HUDEP-2 (cell line): ENCODE results near the gene SGTA.

ENCODE experiments used
- DNase-seq, 76 experiments: peaks; one replicate each; lab custom pipeline; 2025; ENCODE audit not compliant: unreplicated experiment in 76 of 76; lab: John Stamatoyannopoulos, UW

Gene SGTA

DNA sequence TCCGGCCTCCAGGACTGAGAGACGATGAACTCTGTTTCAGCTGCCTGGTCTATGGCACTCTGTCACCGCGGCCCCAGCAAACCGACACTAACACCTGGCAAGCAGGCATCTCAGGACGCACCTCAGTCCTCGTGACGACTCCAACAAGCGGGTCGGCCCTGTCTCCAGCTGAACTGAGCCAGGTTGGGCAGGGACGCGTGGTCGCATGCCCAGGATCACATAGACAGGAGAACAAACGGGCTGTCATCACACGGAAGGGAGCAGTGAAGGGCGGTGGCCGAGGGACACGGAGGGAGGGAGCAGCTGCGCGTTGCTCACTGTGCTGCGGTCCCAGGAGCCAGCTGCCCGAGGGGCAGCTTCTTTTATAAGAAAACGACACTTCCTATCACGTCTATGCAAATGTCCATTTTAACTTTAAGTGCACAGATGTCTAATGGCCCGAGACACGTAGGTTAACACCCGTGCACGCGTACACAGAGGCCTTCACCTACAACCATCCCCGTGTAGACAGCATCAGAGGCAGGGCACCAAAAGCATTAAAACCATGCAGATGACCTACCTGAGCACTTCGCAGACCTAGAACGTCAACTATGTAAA lies 8.9 kb downstream of the SGTA start:
- no peak for DNase-seq

DNA sequence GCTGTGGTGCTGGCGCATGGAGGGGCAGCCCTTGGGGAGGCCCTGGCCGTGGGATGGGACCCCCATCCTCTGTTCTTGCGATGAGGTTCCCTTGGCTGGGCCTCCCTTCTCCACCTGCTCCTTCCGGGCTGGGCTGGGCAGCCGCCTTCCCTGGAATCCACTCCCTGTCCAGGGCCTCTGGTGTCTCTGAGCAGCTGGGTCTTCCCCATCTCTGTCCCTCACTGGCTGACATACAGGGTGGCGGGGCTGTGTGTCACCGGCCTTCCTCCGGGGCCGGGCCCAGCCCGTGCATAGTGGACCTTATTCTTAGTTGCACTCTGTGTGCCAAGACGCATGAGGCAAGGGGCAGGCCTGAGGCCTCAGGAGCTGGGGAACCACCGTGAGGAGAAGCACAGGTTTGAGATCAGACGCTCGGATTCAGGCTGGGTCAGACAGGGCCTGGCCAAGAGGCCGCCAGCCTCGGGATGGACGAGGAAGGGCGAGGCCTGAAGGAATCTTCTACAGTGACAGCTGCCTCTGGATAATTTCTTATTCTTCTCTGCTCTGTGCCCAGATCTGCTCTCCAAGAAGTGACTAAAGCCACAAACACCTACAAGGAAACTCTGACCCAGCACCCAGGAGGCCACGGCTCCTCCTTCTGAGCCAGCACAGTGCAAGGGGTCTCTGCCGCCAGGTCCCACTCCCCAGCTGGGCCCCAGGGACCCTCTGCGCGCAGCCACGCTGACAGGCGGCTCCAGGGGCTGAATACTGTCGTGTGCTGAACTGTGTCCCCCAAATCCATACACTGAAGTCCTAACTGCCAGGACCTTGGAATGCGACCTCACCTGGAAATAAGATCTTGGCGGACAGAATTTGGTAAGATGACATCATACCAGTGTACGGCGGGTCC lies 11.0 kb downstream of the SGTA start:
- no peak for DNase-seq

DNA sequence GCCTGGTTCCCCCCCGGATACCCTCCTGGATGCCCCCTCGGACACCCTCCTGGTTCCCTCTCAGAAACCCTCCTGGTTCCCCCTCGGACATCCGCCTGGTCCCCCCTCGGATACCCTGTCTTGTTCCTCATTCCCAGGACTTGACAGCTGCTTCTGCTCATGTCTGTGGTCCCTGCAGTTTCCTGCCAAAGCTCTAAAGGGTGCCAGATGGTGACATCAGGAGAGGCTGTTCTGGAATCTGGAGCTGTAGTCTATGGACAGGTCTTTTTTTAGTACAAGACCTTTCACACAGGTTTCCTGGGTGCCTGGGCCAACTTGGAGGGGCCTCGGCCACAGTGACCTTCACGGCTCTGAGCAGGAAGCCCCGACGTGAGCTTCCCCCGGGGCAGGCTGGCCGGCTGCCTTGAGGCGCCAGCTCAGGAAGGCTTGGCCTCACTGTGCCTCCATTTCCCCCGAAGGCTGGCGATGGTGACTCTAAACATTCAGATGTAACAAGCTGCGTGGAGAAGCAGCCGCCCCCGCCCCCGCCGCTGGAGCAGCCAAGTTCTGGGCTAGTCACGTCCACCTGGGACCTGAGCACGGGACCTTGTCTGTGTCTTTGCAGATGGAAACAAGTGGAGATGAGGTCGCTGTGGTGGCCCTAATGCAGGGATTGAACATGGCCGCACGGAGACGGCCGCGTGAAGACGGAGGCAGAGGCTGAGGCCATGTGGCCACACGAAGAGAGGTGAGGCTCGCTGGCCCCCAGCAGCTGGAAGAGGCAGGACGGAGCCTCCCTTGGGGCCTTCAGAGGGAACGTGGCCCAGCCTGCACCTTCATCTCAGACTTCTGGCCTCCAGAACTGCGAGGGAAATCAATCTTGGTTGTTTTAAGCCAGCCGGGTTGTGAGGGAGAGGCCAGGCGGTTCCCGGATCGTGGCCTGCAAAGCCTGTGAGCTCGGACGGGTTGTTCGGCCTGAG lies 12.7 kb downstream of the SGTA start:
- no peak for DNase-seq

DNA sequence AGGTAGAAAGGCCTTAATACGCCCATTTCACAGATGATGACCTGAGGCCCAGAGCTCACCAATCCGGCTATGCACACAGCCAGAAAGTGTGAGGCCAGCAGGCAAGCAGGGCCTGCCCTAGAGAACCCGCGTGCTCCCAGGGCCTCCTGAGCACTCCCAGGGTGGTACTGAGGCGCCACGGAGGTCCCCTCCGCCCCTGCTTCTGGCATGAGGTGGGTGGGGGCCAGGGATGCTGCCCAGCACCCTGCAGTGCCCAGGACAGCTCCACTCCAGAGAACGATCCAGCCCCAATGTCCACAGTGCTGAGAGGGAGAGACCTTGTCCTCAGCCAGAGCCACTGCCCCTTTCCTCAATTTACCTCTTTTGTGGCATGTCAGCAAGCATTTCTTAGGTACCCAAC lies 13.9 kb downstream of the SGTA start:
- no peak for DNase-seq

DNA sequence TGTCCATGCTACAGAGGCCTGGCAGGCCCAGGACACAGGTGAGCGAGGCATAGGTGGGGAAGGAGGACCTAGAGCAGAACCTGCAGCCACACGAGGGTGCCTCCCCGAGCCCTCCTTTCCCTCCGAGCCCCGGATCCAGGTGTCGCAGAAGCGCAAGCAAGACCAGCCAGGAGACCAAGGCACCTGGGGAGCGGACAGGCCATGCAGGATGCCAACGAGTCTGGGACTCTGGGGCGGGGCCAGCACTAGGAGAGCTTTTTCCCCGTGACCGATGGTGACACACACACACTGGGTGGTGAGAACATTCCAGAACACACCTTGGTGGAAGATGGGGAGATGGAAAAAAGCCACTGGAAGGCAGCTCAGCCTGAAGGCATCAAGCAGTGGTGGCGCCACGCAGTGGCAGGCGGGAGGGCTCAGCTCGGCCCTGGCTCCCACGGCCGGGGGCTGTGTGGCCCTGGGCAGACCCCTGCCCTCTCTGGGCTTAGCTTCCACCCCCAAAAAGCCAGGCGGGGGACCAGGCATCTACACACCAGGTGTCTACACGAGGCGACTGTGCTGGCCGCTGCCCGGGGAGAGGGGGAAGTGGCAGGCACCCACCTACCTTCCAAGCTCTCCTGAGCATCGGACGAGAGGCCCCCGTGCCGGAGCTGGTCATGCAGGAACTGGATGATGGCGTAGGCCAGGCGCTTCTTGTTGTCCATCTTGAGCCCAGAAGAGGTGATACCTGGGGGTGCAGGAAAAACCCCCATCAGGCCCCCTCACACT lies 14.5 kb downstream of the SGTA start:
- no peak for DNase-seq

DNA sequence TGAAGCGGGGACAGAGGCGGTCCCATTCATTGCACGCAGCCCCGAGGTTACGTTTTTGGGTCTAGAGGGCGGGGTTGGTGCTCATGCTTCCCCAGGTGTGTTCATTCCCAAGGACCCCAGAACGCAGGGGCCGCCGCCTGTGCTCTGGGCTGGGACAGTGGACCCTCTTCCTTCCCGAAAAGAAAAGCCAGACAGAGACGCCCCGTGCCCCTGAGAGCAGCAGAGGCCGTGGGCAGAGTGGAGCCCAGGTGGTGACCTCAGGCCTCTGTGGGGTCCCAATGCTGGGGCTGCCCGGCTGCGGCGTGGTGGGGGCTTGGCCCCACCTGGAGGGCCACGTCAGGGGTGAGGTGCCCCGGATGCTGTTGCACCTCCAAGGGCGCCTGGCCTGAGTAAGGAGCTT lies 15.4 kb downstream of the SGTA start:
- no peak for DNase-seq

DNA sequence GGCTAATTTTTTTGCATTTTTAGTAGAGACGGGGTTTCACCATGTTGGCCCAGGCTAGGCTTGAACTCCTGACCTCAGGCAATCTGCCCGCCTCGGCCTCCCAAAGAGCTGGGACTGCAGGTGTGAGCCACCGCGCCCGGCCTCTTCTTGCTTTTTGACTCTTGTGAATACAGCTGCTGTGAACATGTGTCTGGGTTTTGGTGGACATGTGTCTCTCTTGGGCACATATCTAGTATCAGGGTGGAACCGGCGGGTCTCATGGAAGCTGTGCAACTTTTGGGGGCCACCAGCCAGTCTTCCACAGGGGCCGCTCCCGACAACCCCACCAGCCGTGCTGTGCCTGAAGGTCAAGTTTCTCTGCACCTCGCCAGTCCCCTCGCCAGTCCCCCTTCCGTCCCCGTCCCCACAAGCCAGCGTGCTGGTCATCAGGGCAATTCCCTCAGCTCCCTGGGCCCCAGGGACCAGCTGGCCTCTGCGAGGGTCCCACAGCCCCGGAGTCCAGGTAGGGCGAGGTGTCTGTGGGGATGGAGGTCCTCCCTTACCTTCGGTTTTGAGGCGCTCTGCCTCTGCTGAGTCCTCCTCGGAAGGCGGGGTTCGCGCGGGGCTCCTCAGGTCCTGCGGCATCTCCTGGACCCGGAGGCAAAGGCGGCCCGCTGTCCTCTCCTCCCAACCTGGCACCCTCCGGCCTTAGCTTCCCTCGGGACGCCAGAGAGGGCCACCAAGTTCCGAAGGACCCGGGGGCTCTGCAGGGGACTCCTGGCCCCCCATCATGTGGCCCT lies 16.3 kb downstream of the SGTA start:
- DNase-seq, result no peak

DNA sequence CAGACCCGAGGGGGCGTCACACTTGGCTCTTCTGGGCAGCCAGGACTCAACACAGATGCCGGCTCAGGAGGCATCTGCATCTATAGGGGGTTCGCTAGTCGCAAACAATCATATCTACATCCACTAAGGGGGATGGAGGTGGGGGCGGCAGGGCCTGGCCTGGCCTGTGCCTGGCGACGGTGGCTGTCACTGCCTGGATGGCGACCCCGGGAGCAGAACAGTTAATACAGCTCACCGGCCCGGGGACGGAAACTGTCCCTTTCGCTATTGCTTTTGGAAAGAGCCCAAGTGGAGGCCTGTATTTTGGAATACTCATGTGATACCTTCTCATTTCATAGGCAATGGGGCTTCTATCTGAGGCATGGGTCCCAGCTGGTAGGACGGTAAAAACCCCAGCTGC lies 17.7 kb downstream of the SGTA start:
- DNase-seq, result no peak

DNA sequence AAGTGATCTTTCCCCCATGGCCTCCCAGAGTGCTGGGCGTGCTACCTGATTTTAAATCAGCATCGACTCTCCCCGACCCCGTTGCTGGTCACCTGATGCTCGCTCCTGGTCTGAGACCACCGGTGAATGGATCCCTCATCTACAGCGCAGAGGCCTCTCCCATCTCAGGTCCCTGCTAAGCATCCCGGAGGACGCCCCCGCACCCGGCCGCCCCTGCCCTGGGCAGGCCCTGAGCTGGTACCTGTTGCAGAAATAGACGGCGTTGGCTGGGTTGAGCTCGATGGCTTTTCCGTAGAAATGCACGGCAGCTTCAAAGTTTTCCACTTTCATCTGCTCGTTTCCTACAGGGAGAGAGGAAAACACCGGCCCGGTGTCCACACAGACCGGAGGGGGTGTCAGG lies 18.1 kb downstream of the SGTA start:
- no peak for DNase-seq

DNA sequence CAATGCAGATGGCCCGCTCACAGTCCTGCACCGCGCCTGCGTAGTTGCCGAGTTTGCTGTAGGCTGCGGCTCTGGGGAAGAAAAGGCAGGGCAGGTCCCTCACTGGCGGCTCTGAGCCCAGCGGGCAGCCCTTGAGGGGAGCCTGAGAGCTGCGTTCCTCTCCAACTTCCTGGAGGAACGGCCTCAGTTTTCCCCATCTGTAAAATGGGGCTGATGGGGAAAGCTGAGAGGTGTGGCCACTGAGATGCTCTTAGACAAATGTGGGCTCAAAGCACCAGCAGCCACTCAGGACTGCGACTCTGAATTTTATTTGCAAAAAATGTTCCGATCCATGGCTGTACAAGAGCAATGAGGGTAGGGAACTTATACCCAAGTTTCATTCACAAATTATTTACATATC lies 19.4 kb downstream of the SGTA start:
- no peak for DNase-seq

DNA sequence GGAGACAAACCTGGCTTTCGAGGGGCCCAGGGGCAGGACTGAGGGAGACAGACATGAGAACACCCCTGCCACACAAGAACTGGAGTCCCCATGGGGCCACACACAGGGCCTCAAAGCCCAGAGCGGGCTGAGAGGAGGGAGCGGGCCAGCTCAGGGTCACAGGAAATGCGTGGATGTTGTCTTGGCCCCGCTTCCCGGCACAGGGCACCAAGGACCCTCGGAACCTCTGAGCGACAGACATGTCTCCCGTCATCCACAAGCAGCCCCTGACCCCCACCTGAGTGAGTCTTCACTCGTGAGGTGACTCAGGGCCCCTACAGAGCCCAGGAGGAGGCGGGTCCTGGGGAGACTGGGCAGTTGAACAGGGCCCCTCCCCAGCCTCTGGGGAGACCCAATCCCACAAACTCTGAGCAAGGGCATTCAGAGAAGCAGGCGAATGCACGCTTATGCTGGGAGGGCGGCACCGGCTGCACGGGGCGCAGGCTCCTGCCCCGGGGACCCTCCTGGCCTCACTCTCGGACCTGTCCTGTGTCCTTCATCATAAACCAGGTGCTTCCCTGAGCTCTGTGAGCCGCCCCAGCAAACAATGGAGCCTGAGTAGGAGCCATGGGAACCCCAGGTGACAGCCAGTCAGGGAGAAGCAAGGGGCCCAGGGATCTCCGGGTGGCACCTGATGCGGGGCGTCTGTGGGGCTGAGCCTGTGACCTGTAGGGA lies 20.1 kb downstream of the SGTA start:
- no peak for DNase-seq

DNA sequence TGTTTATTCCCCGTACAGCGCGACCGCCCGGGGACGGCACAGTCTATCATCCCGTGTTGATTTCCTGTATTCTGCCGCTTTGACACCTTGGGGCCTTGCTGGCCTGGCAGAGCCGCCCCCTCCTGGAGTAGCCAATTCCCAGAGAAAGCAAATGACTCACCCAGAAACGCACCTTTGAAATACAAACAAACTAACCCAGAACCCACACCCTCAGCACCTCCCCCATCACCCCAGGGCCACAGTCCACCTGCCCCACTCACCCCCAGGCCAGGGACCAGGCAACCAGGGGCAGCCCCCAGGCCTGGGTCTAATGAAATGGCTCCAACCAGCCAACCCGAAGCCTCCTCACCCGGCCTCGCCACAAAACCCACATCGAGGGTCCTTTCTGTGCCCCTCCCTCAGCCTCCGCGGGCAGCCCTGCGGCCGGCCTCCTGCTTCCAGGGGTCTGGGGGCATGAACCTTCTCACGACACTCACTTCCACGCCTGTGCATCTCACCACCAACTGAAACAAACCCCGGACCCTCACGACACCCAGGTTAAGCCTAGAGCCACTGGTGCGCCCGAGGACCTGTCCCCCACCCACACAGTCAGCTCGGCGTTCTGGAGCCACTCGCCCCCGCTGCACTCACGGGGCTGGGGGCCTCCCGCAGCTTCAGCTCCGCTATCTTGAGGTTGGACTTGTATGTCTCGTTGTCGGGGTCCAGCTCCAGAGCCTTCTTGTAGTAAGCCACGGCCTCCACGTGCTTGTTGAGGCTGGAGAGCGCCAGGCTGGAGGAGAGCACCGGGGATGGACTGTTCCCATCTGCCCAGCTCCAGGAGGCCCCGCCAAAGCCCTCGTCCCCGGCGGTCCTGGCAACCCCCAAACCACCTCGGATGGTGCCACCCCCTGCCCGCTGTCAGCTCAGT lies 20.9 kb downstream of the SGTA start:
- no peak for DNase-seq

DNA sequence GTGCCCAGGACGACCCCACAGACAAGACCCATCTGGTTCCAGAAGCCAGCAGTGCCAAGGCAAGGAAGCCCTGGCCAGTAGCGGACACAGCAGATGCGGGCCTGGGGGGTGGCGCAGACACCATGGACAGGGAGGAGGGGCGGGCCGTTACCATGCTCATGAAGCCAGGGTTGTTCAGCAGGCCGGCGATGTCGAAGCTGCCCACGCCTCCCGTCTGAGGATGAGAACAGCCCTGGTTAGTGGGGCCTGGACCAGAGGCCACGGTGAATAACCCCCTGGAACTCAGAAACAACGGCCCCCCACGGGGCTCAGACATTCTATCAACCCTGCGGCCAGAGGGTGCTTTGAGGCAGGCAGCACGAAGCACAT lies 21.8 kb downstream of the SGTA start:
- DNase-seq, result no peak

DNA sequence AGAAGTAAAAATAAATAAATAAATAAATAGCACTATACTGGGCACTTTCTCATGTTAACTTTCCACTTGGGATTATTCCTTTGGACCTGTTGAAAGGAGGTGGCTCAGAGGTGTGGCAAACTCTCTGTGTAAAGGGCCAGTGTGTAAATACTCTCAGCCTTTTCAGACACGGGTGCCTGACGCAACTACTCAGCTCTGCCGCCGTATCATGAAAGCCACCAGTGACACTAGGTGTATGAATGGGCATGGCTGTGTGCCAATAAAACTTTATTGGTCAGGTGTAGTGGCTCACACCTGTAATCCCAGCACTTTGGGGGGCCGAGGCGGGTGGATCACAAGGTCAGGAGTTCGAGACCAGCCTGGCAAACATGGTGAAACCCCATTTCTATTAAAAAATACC lies 23.1 kb downstream of the SGTA start:
- DNase-seq, result no peak

DNA sequence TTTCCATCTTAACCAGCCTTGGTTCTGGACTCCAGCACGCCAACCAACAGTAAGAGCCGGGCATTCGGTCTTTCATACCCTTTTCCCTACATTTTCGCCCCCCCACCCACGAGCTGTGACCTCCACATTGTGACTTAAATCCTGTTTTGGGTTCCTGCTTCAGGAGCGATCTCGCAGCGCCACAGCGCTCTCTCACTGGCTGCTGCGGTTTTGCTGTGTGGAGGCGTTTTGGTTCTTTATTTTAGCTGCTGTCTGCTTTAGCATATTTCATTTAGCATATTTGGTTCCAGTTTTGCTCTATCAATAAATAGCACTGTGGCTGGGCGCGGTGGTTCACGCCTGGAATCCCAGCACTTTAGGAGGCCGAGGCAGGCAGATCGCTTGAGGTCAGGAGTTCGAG lies 23.7 kb downstream of the SGTA start:
- no peak for DNase-seq

DNA sequence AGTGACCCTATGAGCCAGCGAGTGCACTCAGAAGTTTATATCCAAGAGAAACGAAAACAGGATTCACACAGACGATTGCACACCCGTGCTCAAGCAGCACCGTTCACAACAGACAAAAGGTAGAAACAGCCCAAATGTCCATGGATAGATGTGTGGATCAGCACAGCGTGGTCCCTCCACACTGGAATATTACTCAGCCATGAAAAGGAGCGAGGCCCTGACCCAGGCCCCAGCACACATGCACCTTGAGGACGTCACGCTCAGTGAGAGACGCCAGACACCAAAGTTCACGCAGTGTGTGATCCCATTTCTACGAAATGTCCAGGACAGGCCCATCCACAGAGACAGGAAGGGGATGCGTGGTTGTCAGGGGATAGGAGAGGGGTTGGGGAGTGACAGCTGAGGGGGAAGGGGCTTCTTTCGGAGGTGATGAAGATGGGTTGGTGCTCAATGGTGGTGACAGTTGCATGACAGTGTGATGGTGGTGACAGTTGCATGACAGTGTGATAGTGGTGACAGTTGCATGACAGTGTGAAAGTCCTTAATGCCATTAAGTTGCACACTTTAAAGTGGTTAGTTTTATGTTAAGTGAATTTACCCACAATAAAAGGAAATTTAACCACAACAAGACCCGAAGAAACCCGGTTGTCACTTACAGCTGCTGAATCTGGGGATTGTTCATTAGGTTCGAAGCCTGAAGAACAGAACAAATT lies 24.3 kb downstream of the SGTA start:
- no peak for DNase-seq
